HepG2 (cell line): Measurements from ENCODE around the gene UGT1A4. TPM values are rescaled to one million over a fixed set of nuclear protein-coding genes. Genes with fewer than 3 reads are reported as not detected.
A peak's percentile ranks its signal among the peaks of the same experiment; 100 is the strongest.

Experiments
- ATAC-seq: fragments of 200-7000 bp; cut with Tn5 transposase; 3 replicates; pipeline ENCODE4 v1.9.1; 2020; ENCODE audit warnings: mild to moderate bottlenecking, moderate library complexity
- BruUV-seq: library from RNA; stranded (reverse); fragments of 400-500 nt; replicated peaks from 2 replicates; lab custom pipeline; 2021; lab: Mats Ljungman, UMichigan
- CTCF ChIA-PET: fragments of 300-600 bp; formaldehyde crosslinking; extraction: SDS; loops from one replicate; lab custom pipeline; 2021; ENCODE audit warnings: low total read pairs, inconsistent platforms, low intra/inter-chr PET ratio; lab: Yijun Ruan, JAX
- POLR2A ChIA-PET: fragments of 350-600 bp; sonication (Branson Sonifier 250); formaldehyde crosslinking; loops from one replicate; lab custom pipeline; 2020; ENCODE audit warnings: antibody characterized with exemption, inconsistent platforms; lab: Yijun Ruan, JAX
- DNase-seq: peaks from one replicate; pipeline ENCODE4 v3.0.0-alpha.2; 2015; ENCODE audit warnings: low spot score
- FAIRE-seq: peaks from 3 replicates; lab custom pipeline; 2011; peaks lifted over from hg19 to GRCh38; lab: Jason Lieb, UNC
- H2AFZ ChIP-seq: one replicate; pipeline ENCODE4 v1.6.1; 2011; ENCODE audit warnings: low read length, inconsistent platforms
- H3K27ac ChIP-seq: fragments of 300-600 bp; 3 replicates; pipeline ENCODE4 v1.8.0; 2011; ENCODE audit warnings: mixed run types, mild to moderate bottlenecking, mixed read lengths, low read length, inconsistent platforms; ENCODE audit not compliant: insufficient read depth; ENCODE audit errors: extremely low read length
- H3K27me3 ChIP-seq, 2 experiments: fragments of 200-600 bp in 1 of 2; 2 replicates in 1 of 2; 3 replicates in 1 of 2; pipeline versions ENCODE4 v1.6.0 to v1.8.0; 2011; ENCODE audit warnings: low read length in 2 of 2, mild to moderate bottlenecking in 2 of 2, moderate library complexity in 2 of 2, inconsistent platforms in 1 of 2; ENCODE audit not compliant: insufficient read depth in 2 of 2, control insufficient read depth in 1 of 2
- H3K36me3 ChIP-seq, 2 experiments: fragments of 200-600 bp in 1 of 2; replicated peaks in 1 of 2; 2 replicates in 1 of 2; 3 replicates in 1 of 2; pipeline versions ENCODE4 v1.5.1 to v1.8.0; 2011; ENCODE audit warnings: low read length in 2 of 2, inconsistent platforms in 1 of 2; ENCODE audit not compliant: insufficient read depth in 2 of 2, control insufficient read depth in 1 of 2
- H3K4me1 ChIP-seq: 2 replicates; pipeline ENCODE4 v1.5.1; 2012; ENCODE audit warnings: low read length, inconsistent platforms; ENCODE audit not compliant: insufficient read depth
- H3K4me2 ChIP-seq: 2 replicates; pipeline ENCODE4 v1.6.0; 2011; ENCODE audit warnings: low read depth, low read length, inconsistent platforms
- H3K4me3 ChIP-seq, 3 experiments: fragments of 200-600 bp in 1 of 3; sonication (generic), shearing (Covaris generic) in 1 of 3; replicated peaks in 1 of 3; 2 replicates each; pipeline ENCODE4 v1.5.1; 2011 to 2016; ENCODE audit warnings: low read length in 3 of 3, inconsistent platforms in 2 of 3, low read depth in 2 of 3, mild to moderate bottlenecking in 2 of 3, control low read depth in 1 of 3, mixed read lengths in 1 of 3; ENCODE audit not compliant: insufficient read depth in 1 of 3
- H3K79me2 ChIP-seq: one replicate; pipeline ENCODE4 v1.6.1; 2011; ENCODE audit warnings: low read length, inconsistent platforms; ENCODE audit not compliant: insufficient read depth
- H3K9ac ChIP-seq: 2 replicates; pipeline ENCODE4 v1.6.0; 2011; ENCODE audit warnings: mild to moderate bottlenecking, low read depth, low read length, inconsistent platforms; ENCODE audit not compliant: insufficient read depth
- H3K9me3 ChIP-seq: 2 replicates; pipeline ENCODE4 v1.5.1; 2012; ENCODE audit warnings: mild to moderate bottlenecking, low read length
- H4K20me1 ChIP-seq: 2 replicates; pipeline ENCODE4 v1.6.0; 2011; ENCODE audit warnings: inconsistent platforms, mild to moderate bottlenecking, low read length, moderate library complexity; ENCODE audit not compliant: insufficient read depth
- CHD4 ChIP-seq: fragments of 200-600 bp; sonication (generic); IDR thresholded peaks from 2 replicates; pipeline ENCODE4 v1.7.0; 2017; ENCODE audit warnings: mild to moderate bottlenecking, low read length, borderline replicate concordance
- DMAP1 ChIP-seq: IDR thresholded peaks from 2 replicates; pipeline ENCODE4 v1.6.1; 2016
- GZF1 ChIP-seq: sonication (generic); formaldehyde crosslinking; IDR thresholded peaks from 2 replicates; pipeline ENCODE4 v1.5.1; 2020; ENCODE audit warnings: mild to moderate bottlenecking, missing genetic modification reagents
- HNRNPUL1 ChIP-seq: fragments of 200-400 bp; formaldehyde crosslinking; IDR thresholded peaks from 2 replicates; pipeline ENCODE4 v1.6.1; 2017; ENCODE audit warnings: low read depth, mild to moderate bottlenecking, low read length, moderate library complexity
- JUND ChIP-seq: sonication (generic); formaldehyde crosslinking; IDR thresholded peaks from 2 replicates; pipeline ENCODE4 v1.8.0; 2022; ENCODE audit warnings: mild to moderate bottlenecking, missing genetic modification reagents
- KDM2A ChIP-seq: sonication (generic); formaldehyde crosslinking; IDR thresholded peaks from 2 replicates; pipeline ENCODE4 v1.4.0; 2020; ENCODE audit warnings: low read depth, missing genetic modification reagents, borderline replicate concordance
- KLF9 ChIP-seq: IDR thresholded peaks from 2 replicates; pipeline ENCODE4 v1.6.1; 2016; ENCODE audit warnings: low read depth
- MZF1 ChIP-seq: sonication (generic); formaldehyde crosslinking; IDR thresholded peaks from 2 replicates; pipeline ENCODE4 v1.8.1; 2023; ENCODE audit warnings: mild to moderate bottlenecking, missing genetic modification reagents, borderline replicate concordance
- TARDBP ChIP-seq: sonication (generic); formaldehyde crosslinking; IDR thresholded peaks from 2 replicates; pipeline ENCODE4 v1.8.0; 2022; ENCODE audit warnings: mild to moderate bottlenecking, missing genetic modification reagents
- ZFP36 ChIP-seq: fragments of 150-350 bp; IDR thresholded peaks from 2 replicates; pipeline ENCODE4 v1.6.1; 2018; ENCODE audit warnings: borderline replicate concordance, low read length, low read depth; ENCODE audit not compliant: partially characterized antibody
- ZNF225 ChIP-seq: sonication (generic); formaldehyde crosslinking; IDR thresholded peaks from 2 replicates; pipeline ENCODE4 v1.4.0; 2020; ENCODE audit warnings: mild to moderate bottlenecking, missing genetic modification reagents
- ZNF782 ChIP-seq: sonication (generic); formaldehyde crosslinking; IDR thresholded peaks from 2 replicates; pipeline ENCODE4 v1.4.0; 2020; ENCODE audit warnings: missing genetic modification reagents, mild to moderate bottlenecking, borderline replicate concordance
- ZSCAN25 ChIP-seq: sonication (generic); formaldehyde crosslinking; IDR thresholded peaks from 2 replicates; pipeline ENCODE4 v1.8.0; 2022; ENCODE audit warnings: mild to moderate bottlenecking, missing genetic modification reagents
- WGBS: methylation state at CpG from one replicate; pipeline ENCODE4 v1.1.6; 2017; ENCODE audit warnings: low lambda C conversion rate; 5-methylcytosine and 5-hydroxymethylcytosine counted together
- in situ Hi-C: cut with HindIII; loops from 2 replicates; pipeline ENCODE4 v1.10.0; 2017; ENCODE audit warnings: low pct_unique_long_range_greater_than_20kb; ENCODE audit not compliant: extremely low pct_ligation_motif_present
- intact Hi-C: fragments of 100-400 bp; cut with micrococcal nuclease; formaldehyde crosslinking; loops from one replicate; pipeline ENCODE4 v1.10.0; 2022; ENCODE audit not compliant: unreplicated experiment
- polyA plus RNA-seq, 8 experiments: library from polyadenylated mRNA; depleted of rRNA in 3 of 8; stranded (reverse) in 7 of 8; unstranded in 1 of 8; fragments of >200 nt; fragmentation: Illumina TruSeq in 4 of 8; extraction: Trizol in 4 of 8; gene quantifications; 2 replicates each; pipeline versions ENCODE4 v1.2.1 to v1.2.3, GENCODE V29; 2011 to 2016; ENCODE audit warnings: low read depth in 4 of 8, missing spikeins in 1 of 8, mixed read lengths in 1 of 8; ENCODE audit not compliant: insufficient read depth in 1 of 8
- total RNA-seq, 5 experiments: library from RNA; depleted of rRNA; stranded (reverse); fragments of >200 nt; fragmentation: Illumina TruSeq; extraction: Trizol; gene quantifications; 2 replicates each; pipeline ENCODE4 v1.2.3, GENCODE V29; 2016; ENCODE audit warnings: low read depth in 1 of 5
- TF ChIP-seq, protein P1 (sequence below): sonication (generic); formaldehyde crosslinking; IDR thresholded peaks from 2 replicates; pipeline ENCODE4 v1.5.0; 2020; ENCODE audit warnings: mild to moderate bottlenecking, missing genetic modification reagents, borderline replicate concordance
- TF ChIP-seq, protein P2 (sequence below): sonication (generic); formaldehyde crosslinking; IDR thresholded peaks from 2 replicates; pipeline ENCODE4 v1.5.1; 2020; ENCODE audit warnings: mild to moderate bottlenecking, missing genetic modification reagents, borderline replicate concordance

UGT1A4 gene
- total and polyA plus RNA-seq, 2 of the 13 experiments (the other 11 are each of a cell fraction or from before 2014, with no cell fraction given) = not detected

DNA sequence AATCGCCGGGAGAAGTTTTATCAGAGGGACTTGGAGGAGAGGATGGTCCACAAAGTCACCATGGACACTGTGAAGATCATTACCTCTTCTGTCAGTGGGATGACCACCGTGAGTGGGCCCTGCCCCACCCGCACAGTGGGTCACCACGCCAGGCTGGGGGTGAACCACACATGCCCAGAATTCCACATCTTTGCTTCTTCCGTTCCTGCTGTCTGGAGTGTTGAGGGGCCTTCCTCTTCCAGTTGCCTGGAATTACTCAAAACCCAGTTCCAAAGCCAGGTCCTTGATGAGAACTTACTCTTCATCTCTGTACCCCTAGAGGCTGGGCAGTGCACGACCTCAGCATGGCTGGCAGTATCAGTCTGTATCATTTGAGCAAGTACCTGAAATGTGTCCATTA lies 81.7 kb downstream of the UGT1A4 start:
- CTCF ChIA-PET = no interaction called here
- DNase-seq = no peak
- BruUV-seq = no TSS peak
- H3K27ac ChIP-seq = no peak overlapping the region
- intact Hi-C loops (no loop called here), in situ Hi-C loops (no loop called here)
- POLR2A ChIA-PET = no interaction called here
- H3K4me3 ChIP-seq = no peak overlapping the region
- peaks cover 2 to 50% of the 10 kb centered on the region in 2 experiments; a peak in 3 of 5 replicates for H3K27me3 ChIP-seq
- no peaks in the 10 kb centered on the region for H3K4me1 ChIP-seq
- WGBS = 53% methylated on average over 7 of the region's 7 CpGs
- H3K9ac ChIP-seq = no peak overlapping the region
- no peak overlapping the region for H2AFZ ChIP-seq
- ATAC-seq = peak; percentile 45
- H3K36me3 ChIP-seq = no peaks in the 10 kb centered on the region
- H3K79me2 ChIP-seq = no peaks in the 10 kb centered on the region
- H3K9me3 ChIP-seq = no peaks in the 10 kb centered on the region
- H3K4me2 ChIP-seq = no peak overlapping the region
- no peaks in the 10 kb centered on the region for H4K20me1 ChIP-seq
- no peak for FAIRE-seq
- TF ChIP-seq ZNF225 (CRISPR knock-in tag) = no peak
- TF ChIP-seq JUND (CRISPR knock-in tag) = no peak
- no peak for TF ChIP-seq ZSCAN25 (CRISPR knock-in tag)
- TF ChIP-seq MZF1 (CRISPR knock-in tag) = no peak
- TF ChIP-seq ZNF782 (CRISPR knock-in tag) = no peak
- TF ChIP-seq, protein P1, sequence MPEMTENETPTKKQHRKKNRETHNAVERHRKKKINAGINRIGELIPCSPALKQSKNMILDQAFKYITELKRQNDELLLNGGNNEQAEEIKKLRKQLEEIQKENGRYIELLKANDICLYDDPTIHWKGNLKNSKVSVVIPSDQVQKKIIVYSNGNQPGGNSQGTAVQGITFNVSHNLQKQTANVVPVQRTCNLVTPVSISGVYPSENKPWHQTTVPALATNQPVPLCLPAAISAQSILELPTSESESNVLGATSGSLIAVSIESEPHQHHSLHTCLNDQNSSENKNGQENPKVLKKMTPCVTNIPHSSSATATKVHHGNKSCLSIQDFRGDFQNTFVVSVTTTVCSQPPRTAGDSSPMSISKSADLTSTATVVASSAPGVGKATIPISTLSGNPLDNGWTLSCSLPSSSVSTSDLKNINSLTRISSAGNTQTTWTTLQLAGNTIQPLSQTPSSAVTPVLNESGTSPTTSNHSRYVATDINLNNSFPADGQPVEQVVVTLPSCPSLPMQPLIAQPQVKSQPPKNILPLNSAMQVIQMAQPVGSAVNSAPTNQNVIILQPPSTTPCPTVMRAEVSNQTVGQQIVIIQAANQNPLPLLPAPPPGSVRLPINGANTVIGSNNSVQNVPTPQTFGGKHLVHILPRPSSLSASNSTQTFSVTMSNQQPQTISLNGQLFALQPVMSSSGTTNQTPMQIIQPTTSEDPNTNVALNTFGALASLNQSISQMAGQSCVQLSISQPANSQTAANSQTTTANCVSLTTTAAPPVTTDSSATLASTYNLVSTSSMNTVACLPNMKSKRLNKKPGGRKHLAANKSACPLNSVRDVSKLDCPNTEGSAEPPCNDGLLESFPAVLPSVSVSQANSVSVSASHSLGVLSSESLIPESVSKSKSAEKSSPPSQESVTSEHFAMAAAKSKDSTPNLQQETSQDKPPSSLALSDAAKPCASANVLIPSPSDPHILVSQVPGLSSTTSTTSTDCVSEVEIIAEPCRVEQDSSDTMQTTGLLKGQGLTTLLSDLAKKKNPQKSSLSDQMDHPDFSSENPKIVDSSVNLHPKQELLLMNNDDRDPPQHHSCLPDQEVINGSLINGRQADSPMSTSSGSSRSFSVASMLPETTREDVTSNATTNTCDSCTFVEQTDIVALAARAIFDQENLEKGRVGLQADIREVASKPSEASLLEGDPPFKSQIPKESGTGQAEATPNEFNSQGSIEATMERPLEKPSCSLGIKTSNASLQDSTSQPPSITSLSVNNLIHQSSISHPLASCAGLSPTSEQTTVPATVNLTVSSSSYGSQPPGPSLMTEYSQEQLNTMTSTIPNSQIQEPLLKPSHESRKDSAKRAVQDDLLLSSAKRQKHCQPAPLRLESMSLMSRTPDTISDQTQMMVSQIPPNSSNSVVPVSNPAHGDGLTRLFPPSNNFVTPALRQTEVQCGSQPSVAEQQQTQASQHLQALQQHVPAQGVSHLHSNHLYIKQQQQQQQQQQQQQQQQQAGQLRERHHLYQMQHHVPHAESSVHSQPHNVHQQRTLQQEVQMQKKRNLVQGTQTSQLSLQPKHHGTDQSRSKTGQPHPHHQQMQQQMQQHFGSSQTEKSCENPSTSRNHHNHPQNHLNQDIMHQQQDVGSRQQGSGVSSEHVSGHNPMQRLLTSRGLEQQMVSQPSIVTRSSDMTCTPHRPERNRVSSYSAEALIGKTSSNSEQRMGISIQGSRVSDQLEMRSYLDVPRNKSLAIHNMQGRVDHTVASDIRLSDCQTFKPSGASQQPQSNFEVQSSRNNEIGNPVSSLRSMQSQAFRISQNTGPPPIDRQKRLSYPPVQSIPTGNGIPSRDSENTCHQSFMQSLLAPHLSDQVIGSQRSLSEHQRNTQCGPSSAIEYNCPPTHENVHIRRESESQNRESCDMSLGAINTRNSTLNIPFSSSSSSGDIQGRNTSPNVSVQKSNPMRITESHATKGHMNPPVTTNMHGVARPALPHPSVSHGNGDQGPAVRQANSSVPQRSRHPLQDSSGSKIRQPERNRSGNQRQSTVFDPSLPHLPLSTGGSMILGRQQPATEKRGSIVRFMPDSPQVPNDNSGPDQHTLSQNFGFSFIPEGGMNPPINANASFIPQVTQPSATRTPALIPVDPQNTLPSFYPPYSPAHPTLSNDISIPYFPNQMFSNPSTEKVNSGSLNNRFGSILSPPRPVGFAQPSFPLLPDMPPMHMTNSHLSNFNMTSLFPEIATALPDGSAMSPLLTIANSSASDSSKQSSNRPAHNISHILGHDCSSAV (CRISPR knock-in tag) = no peak
- no peak for TF ChIP-seq ZFP36
- no peak for TF ChIP-seq TARDBP (CRISPR knock-in tag)
- no peak for TF ChIP-seq DMAP1
- no peak for TF ChIP-seq KDM2A (CRISPR knock-in tag)
- TF ChIP-seq HNRNPUL1 = no peak
- TF ChIP-seq, protein P2, sequence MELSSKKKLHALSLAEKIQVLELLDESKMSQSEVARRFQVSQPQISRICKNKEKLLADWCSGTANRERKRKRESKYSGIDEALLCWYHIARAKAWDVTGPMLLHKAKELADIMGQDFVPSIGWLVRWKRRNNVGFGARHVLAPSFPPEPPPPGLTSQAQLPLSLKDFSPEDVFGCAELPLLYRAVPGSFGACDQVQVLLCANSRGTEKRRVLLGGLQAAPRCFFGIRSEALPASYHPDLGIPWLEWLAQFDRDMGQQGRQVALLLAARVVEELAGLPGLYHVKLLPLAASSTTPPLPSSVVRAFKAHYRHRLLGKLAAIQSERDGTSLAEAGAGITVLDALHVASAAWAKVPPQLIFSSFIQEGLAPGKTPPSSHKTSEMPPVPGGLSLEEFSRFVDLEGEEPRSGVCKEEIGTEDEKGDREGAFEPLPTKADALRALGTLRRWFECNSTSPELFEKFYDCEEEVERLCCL (CRISPR knock-in tag) = no peak
- no peak for TF ChIP-seq KLF9 (CRISPR knock-in tag)
- no peak for TF ChIP-seq GZF1 (CRISPR knock-in tag)
- TF ChIP-seq CHD4 = no peak
